NCI-H446 treated with DMSO at 0.1 percent for 48 hours (cell line): ENCODE results near the gene IQGAP3.
A peak's percentile ranks its signal among the peaks of the same experiment; 100 is the strongest.

Experiments
- DNase-seq: peaks from one replicate; lab custom pipeline; 2025; lab: John Stamatoyannopoulos, UW

Gene IQGAP3

GRCh38 chr1:156509424-156510034 lies 62.8 kb downstream of the IQGAP3 start:
- DNase-seq = no peak

- no peak for DNase-seq
These were observed 63.5 kb downstream of the IQGAP3 start for GRCh38 chr1:156508955-156509234.

GRCh38 chr1:156508205-156508954 lies 64.0 kb downstream of the IQGAP3 start:
- no peak for DNase-seq

GRCh38 chr1:156506450-156506849 lies 65.9 kb downstream of the IQGAP3 start:
- no peak for DNase-seq

GRCh38 chr1:156505679-156506298 lies 66.6 kb downstream of the IQGAP3 start:
- DNase-seq = no peak

- DNase-seq = peak; percentile 97
These were observed 67.3 kb downstream of the IQGAP3 start for GRCh38 chr1:156504821-156505678.

- DNase-seq = no peak
These were observed 67.9 kb downstream of the IQGAP3 start for GRCh38 chr1:156504438-156504813.

GRCh38 chr1:156503698-156504437 lies 68.5 kb downstream of the IQGAP3 start:
- no peak for DNase-seq

GRCh38 chr1:156502894-156503697 lies 69.3 kb downstream of the IQGAP3 start:
- DNase-seq = peak; percentile 59

- DNase-seq = no peak
These were observed 69.9 kb downstream of the IQGAP3 start for GRCh38 chr1:156502391-156502893.

- peak; percentile 86 for DNase-seq
These were observed 71.4 kb downstream of the IQGAP3 start for GRCh38 chr1:156500793-156501506.

GRCh38 chr1:156500543-156500792 lies 71.9 kb downstream of the IQGAP3 start, which contains the start of gene MEF2D:
TSS of gene MEF2D (minus strand) at chr1:156500775. CDS start at chr1:156483292, 17,483 bp downstream.
- no peak for DNase-seq

- DNase-seq = no peak
These were observed 72.4 kb downstream of the IQGAP3 start for GRCh38 chr1:156499842-156500542.

GRCh38 chr1:156499194-156499841 lies 73.0 kb downstream of the IQGAP3 start:
- DNase-seq = no peak

GRCh38 chr1:156498432-156499193 lies 73.8 kb downstream of the IQGAP3 start:
- DNase-seq = no peak

GRCh38 chr1:156497743-156498431 lies 74.5 kb downstream of the IQGAP3 start:
- no peak for DNase-seq

- no peak for DNase-seq
These were observed 75.2 kb downstream of the IQGAP3 start for GRCh38 chr1:156497078-156497742.
